Measurements from ENCODE around the gene RARS2.
"Not testable (repeated sequence)": the region's sequence is repeated elsewhere in the genome, so short reads cannot be mapped to it uniquely, and the experiment has no call there.

The RARS2 gene

GRCh38 chr6:87501809-87502572, 87.8 kb downstream of the RARS2 start:
- no peak for DNase-seq (ENCODE audit: low read depth, low spot score)

- DNase-seq (ENCODE audit: low read depth, low spot score), result no peak
Measured at GRCh38 chr6:87498048-87498447, 91.7 kb downstream of the RARS2 start.

GRCh38 chr6:87494761-87495422, 94.9 kb downstream of the RARS2 start:
- no peak for DNase-seq (ENCODE audit: low read depth, low spot score)

GRCh38 chr6:87489326-87489725, 100.5 kb downstream of the RARS2 start:
- not testable (repeated sequence) for DNase-seq (ENCODE audit: low read depth, low spot score)

- DNase-seq (ENCODE audit: low read depth, low spot score), result no peak
Measured at GRCh38 chr6:87487555-87487954, 102.2 kb downstream of the RARS2 start.

- no peak for DNase-seq (ENCODE audit: low read depth, low spot score)
Measured at GRCh38 chr6:87484491-87484890, 105.3 kb downstream of the RARS2 start.

GRCh38 chr6:87483929-87484328, 105.9 kb downstream of the RARS2 start:
- DNase-seq (ENCODE audit: low read depth, low spot score), result peak; percentile 84

- no peak for DNase-seq (ENCODE audit: low read depth, low spot score)
Measured at GRCh38 chr6:87482366-87482765, 107.4 kb downstream of the RARS2 start.

- no peak for DNase-seq (ENCODE audit: low read depth, low spot score)
Measured at GRCh38 chr6:87481931-87482330, 107.9 kb downstream of the RARS2 start.

- DNase-seq (ENCODE audit: low read depth, low spot score), result no peak
Measured at GRCh38 chr6:87473419-87473903, 116.3 kb downstream of the RARS2 start.

GRCh38 chr6:87472525-87473418, 117.0 kb downstream of the RARS2 start, which contains the start of gene SLC35A1:
Gene SLC35A1 (plus strand): TSS chr6:87472974. CDS start chr6:87473004, 30 bp downstream.
- DNase-seq (ENCODE audit: low read depth, low spot score), result peak; percentile 54

- DNase-seq (ENCODE audit: low read depth, low spot score), result no peak
Measured at GRCh38 chr6:87465051-87465450, 124.7 kb downstream of the RARS2 start.
